Activated CD8-positive, alpha-beta memory T cell treated with anti-CD3 and anti-CD28 coated beads for 4 hours (primary cell): ENCODE data around the gene RETREG1.
"Not testable (repeated sequence)": the region's sequence is repeated elsewhere in the genome, so short reads cannot be mapped to it uniquely, and the experiment has no call there.

Experiments
- DNase-seq, 2 donors: peaks; one replicate each; pipeline ENCODE4 v3.0.0-alpha.2; 2020; ENCODE audit warnings: low read depth in 2 of 2

Gene RETREG1

GRCh38 chr5:16616536-16617273, at the start of gene RETREG1:
RETREG1 (minus strand) TSS chr5:16616997; CDS start chr5:16616971, 26 bp downstream.
- peak; percentile 62 to 65 for DNase-seq

- DNase-seq: no peak
These were observed 49.5 kb upstream of the RETREG1 start for GRCh38 chr5:16666130-16666882.

- no peak for DNase-seq
These were observed 48.8 kb upstream of the RETREG1 start for GRCh38 chr5:16665601-16666000.

GRCh38 chr5:16664368-16664767, 47.6 kb upstream of the RETREG1 start:
- DNase-seq: no peak

- DNase-seq: no peak
These were observed 47.0 kb upstream of the RETREG1 start for GRCh38 chr5:16663840-16664239.

GRCh38 chr5:16661713-16662112, 44.9 kb upstream of the RETREG1 start:
- DNase-seq: no peak

GRCh38 chr5:16660982-16661381, 44.2 kb upstream of the RETREG1 start:
- DNase-seq: no peak

- DNase-seq: no peak
These were observed 42.7 kb upstream of the RETREG1 start for GRCh38 chr5:16659536-16659935.

- no peak for DNase-seq
These were observed 39.9 kb upstream of the RETREG1 start for GRCh38 chr5:16656561-16657191.

- DNase-seq: no peak
These were observed 38.0 kb upstream of the RETREG1 start for GRCh38 chr5:16654647-16655334.

- DNase-seq: not testable (repeated sequence)
These were observed 31.9 kb upstream of the RETREG1 start for GRCh38 chr5:16648739-16649138.

- DNase-seq: no peak
These were observed 27.6 kb upstream of the RETREG1 start for GRCh38 chr5:16644301-16644889.

GRCh38 chr5:16642867-16643266, 26.1 kb upstream of the RETREG1 start:
- DNase-seq: no peak

- no peak for DNase-seq
These were observed 22.4 kb upstream of the RETREG1 start for GRCh38 chr5:16639206-16639605.

- no peak for DNase-seq
These were observed 11.6 kb upstream of the RETREG1 start for GRCh38 chr5:16628376-16628775.

GRCh38 chr5:16626696-16627264, 10.0 kb upstream of the RETREG1 start:
- DNase-seq: no peak

GRCh38 chr5:16625096-16625495, 8.3 kb upstream of the RETREG1 start:
- DNase-seq: no peak

GRCh38 chr5:16619136-16619535, 2.3 kb upstream of the RETREG1 start:
- no peak for DNase-seq

- no peak for DNase-seq
These were observed 1.5 kb upstream of the RETREG1 start for GRCh38 chr5:16618138-16618897.

GRCh38 chr5:16617274-16617968, 624 bp upstream of the RETREG1 start:
- peak; percentile 10 to 13 for DNase-seq
